NCI-H128 (cell line): ENCODE results near the gene HRG.
"Not testable (repeated sequence)": the region's sequence is repeated elsewhere in the genome, so short reads cannot be mapped to it uniquely, and the experiment has no call there.

Experiments
- DNase-seq: peaks from one replicate; lab custom pipeline; 2025; ENCODE audit not compliant: unreplicated experiment; lab: John Stamatoyannopoulos, UW

HRG gene, protein sequence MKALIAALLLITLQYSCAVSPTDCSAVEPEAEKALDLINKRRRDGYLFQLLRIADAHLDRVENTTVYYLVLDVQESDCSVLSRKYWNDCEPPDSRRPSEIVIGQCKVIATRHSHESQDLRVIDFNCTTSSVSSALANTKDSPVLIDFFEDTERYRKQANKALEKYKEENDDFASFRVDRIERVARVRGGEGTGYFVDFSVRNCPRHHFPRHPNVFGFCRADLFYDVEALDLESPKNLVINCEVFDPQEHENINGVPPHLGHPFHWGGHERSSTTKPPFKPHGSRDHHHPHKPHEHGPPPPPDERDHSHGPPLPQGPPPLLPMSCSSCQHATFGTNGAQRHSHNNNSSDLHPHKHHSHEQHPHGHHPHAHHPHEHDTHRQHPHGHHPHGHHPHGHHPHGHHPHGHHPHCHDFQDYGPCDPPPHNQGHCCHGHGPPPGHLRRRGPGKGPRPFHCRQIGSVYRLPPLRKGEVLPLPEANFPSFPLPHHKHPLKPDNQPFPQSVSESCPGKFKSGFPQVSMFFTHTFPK

DNA sequence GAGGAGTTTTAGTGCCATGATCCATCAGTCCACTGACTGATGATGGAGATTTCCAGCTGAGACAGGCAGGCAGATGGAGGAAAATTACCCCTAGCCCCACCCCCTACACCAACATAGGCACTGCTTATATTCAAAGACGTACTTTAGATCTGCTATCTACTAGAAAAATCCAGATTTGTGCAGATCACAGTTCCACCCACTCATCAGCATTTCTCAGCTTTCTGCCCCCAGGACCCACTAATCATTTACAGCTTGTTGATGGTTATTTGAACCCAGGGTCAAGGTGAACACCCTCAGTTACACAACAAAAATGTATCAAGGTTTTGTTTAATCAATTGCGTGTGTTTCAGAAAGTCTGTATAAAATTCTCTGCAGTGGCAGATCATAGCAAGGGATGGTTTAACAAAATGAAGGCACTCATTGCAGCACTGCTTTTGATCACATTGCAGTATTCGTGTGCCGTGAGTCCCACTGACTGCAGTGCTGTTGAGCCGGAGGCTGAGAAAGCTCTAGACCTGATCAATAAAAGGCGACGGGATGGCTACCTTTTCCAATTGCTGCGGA, at the start of gene HRG:
HRG (plus strand) TSS at position 390 of the 564 bp plus-strand sequence; CDS start at position 408, 18 bp downstream.
- DNase-seq, result no peak

DNA sequence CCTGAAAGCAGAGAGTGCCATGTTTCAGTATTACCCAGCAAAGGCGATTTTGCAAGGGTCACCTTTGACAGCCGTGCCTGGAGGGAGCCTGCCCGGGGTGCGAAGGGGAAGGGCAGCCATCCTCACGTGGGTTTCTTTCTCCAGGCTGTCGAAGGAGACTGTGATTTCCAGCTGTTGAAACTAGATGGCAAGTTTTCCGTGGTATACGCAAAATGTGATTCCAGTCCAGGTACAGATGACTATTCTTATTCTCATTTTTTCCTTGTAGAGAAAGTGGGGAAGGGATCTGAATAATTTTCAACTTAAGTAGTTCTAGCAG, 49.6 kb upstream of the HRG start:
- no peak for DNase-seq

DNA sequence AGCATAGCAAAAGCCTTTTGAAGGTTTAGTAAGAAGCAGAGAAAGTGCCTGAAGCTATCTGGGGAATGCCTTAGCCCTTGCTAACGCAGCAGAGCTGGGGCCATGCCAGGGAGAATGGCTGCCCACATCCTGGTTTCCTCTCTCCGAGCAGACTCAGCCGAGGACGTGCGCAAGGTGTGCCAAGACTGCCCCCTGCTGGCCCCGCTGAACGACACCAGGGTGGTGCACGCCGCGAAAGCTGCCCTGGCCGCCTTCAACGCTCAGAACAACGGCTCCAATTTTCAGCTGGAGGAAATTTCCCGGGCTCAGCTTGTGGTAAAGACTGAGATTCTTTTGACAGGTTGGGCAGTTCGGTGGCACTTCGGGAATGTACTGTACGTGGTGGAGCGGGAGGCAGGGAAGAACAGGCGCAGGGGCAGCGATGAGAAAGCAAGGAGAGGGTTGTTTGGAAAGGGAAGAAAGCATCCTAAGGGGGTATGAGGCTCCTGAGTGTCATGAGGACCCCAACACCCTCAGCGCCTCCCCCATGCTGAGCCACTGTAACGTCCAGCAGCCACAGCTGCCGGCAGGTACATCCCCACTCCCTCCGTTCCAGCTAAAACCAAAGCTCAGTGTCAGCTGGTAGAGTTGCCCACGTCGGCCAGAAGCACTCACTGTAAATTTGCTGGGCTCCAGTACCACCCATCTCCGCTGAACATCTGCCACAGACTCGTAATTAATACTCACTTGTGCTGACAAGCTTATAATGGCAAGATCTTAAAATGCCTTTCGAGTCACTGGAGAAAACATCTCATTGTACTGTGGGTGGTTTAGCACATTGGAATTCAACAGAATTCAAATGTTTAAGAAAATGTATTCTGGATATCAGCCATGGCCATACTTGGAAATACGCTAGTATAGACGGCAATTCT, 48.5 kb upstream of the HRG start:
- peak; percentile 54 for DNase-seq

DNA sequence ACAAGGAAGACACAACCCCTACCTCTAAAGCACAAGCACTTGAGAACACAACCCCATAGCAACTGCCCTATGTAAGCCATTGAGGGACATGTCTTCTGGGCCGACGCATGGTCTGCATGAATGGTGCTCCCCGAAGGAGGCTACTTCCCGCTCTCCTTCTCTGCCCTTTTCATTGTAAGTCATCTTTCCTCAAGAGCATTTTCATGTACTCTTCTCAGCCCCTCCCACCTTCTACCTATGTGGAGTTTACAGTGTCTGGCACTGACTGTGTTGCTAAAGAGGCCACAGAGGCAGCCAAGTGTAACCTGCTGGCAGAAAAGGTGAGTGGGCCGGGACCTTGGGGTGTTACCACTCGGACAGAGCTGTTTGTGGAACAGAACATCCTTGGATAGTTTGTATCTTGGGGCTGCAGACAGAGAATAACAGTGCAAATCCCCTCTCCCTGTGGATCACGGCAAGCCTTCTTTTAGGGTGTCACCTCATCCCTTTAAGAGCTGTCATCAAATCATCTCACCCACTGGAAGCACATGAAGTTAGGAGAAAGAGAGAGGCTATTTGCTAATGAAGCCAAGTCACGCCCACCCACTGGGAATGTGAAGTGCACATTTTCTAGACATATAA, 47.4 kb upstream of the HRG start:
- DNase-seq, result no peak

DNA sequence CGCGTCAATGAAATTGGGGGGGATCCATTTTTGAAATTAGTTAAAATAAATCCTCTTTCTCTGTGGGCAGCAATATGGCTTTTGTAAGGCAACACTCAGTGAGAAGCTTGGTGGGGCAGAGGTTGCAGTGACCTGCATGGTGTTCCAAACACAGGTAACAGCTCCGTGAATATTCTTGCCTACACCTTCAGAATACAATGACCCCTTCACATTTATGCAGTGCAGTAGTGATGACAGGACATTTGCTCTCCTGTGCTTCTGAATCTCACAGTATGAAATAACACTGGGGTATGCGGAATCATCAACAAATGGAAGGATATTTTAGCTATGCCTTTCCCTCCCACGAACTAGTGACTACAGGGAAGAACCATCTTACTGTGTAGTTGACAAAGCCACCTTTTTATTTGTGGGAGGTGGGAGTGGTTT, 46.0 kb upstream of the HRG start:
- no peak for DNase-seq

DNA sequence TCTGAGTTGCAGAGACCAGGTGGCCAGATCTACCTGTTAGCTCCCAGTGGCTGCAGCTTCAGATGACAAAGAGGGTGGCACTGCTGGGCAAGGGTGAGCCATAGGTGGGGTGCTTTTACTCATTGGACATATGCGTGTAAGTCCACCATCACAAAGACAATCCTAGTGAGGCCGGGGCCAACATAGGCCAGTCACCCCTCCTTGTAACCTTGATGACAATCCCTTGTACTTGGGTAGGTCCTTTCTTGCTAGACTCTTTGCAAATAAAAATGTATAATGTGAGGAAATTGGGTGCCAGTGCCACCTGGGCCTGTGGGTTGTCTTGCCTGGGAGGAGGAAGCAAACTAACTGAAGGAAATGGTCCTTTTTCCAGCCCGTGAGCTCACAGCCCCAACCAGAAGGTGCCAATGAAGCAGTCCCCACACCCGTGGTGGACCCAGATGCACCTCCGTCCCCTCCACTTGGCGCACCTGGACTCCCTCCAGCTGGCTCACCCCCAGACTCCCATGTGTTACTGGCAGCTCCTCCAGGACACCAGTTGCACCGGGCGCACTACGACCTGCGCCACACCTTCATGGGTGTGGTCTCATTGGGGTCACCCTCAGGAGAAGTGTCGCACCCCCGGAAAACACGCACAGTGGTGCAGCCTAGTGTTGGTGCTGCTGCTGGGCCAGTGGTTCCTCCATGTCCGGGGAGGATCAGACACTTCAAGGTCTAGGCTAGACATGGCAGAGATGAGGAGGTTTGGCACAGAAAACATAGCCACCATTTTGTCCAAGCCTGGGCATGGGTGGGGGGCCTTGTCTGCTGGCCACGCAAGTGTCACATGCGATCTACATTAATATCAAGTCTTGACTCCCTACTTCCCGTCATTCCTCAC, 45.4 kb upstream of the HRG start:
- DNase-seq, result no peak

DNA sequence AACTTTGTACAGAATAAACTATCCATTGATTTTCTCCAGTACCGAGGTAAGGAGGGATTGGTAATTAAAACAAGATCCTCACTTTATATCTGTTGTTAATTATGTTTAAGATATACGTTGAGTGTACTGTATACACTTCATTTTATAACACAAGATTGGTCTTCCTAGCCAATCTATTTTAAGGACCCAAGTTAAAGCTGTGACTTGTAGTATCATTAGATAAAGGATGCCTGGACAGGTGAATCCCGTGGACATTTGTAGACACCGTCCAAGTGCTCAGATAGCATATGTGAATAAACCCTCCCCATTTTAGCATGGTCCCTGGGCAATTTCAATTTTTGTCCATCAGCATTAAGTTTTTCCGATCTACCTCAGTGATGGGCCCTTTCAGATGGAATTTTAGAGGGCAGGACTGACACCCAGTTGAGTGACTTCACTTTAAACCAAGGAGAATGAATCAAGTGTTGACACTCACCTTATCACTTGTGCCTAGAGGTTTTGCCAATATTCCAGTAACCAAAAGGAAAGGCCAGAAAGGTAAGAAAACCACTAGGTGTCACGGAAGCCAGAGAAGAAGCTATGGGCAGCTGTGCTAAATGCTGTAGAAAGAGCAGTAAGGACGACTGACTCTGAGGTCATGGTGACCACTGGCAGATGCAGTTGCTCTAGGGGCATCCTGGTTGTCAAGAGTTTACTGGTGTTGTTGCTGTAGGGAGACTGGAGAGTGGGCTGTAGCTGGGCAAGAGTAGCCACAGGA, 43.7 kb upstream of the HRG start:
- no peak for DNase-seq

DNA sequence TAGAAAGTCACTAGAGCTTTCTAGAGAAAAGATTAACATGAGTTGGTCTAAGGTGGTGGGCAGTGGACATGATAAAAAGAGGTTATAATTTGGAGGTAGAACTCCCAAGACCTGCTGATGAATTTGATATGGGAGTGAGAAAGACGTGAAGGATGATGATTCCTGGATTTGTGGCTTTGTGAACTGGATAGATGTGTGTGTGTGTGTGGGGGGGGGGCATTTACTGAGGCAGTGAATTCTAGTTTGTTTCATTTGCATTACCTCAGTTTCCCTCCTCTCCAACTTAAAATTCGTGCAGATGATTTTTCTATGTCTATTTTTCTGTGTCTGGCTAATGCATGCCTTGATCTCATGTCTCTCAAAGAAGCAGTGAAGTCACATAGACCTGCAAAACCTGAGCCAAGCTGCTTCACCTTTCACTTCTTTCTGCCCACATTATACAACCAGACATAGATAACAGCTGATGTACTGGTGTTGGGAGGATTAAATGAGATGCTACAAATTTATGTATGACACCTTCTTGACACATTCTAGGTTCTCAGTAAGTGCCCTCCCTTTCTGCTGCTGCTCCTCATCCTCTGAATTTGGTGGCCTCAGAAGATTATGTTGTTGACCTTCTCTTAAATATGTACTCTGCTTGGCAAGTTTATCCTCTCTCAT, 43.0 kb upstream of the HRG start:
- no peak for DNase-seq

DNA sequence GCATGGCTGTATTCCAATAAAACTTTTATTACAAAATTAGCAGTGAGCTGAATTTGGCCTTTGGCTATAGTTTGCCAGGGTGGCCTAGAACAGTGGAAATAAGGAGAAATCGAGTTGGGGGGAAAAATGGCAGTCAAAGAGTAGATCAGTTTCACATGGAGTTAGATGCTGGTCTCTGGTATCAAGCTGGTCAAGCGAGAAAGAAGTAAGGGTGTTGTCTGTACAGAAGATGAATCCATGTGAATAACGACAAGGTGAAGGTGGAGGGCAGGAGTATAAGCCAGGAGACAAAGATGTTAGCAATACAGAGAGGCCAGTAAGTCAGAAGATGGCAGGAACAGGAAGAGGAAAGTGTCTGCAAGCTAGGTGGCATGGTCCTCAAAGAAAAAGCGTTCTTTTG, 41.2 kb upstream of the HRG start:
- DNase-seq, result no peak

DNA sequence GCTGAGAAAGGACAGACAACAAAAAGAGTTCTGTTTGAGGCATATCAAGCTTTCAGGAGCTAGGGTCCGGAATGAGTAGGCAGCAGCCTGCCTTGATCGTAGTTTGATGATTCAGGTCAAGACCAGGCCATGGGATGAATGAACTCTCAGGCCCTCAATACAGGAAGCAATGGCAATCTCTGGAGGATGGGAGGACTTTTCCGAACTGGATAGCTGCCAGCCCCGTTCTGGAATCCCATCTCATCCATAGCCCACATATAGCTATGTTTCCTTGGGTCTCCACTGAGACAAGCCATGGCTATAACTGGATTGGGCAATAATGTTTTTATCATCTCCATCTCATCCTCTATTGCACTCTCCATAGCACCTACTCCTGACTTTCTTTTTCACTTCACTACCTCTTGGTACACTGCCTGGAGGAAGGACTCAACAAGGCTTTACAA, 40.2 kb upstream of the HRG start:
- no peak for DNase-seq

DNA sequence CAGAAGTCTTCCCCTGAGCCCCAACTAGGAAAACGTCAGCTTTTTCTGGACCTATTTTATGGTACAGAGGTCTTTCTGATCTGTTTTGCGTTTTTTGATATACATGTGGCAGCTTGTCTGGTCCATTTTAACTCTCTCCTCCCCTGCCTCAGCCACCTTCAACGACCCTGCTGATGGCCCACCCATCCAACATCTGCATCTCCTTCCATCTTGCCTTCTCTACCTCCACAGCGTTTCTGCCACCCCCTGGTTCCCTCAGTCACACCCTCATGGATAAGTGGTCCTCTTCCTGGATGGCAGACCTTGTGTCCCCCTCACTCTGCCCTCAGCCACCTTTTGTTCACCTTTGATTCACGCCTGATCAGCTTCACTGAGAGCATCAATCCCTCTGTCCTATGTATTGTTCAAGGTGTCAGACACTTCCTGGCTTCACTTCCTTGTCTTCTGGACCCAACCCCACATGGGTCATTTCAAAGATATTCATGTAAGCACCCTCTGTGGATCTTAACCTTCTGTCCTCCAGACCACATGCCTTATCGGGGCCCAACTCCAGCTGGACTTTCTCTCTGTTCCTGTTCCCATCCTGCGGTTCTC, 39.5 kb upstream of the HRG start:
- DNase-seq, result no peak

DNA sequence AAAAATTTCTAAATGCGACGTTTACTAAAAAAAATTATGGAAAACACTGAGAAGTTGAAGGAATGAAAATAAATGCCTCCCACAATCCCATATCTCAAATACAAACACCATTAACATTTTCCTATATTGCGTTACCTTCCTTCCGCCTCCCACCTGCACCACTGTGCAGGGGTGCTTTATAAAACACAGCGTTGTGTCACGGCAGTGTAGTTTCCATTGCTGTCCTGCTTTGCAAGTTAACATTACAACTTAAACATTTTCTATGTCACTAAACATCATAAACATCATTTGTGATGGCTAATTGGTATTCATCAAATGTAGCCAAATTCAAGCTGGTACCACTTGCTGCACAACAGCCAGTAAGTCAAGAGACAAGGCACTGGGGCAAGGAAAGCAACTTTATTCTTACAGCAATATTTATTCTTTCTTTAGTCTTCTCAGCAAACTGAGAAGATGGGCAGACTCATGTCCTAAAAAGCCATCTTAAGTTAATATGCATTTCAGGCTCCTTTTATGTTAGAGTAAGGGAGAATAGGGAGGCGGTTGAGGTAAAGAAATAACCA, 37.9 kb upstream of the HRG start:
- DNase-seq, result no peak

DNA sequence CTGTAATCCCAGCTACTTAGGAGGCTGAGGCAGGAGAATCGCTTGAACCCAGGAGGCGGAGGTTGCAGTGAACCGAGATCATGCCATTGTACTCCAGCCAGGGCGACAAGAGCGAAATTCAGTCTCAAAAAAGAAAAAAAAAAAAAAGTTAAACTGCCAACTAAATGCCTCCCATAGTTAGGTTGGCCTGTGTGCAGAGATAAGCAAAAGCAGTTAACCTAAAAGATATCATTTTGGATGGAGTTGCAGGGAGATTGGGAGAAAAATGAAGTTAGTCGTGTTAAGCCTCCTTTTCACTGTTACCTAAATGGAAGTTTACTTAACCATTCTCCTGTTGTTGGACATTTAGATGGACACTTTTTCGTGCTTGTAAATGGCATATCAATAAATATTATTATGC, 37.1 kb upstream of the HRG start:
- DNase-seq, result no peak

DNA sequence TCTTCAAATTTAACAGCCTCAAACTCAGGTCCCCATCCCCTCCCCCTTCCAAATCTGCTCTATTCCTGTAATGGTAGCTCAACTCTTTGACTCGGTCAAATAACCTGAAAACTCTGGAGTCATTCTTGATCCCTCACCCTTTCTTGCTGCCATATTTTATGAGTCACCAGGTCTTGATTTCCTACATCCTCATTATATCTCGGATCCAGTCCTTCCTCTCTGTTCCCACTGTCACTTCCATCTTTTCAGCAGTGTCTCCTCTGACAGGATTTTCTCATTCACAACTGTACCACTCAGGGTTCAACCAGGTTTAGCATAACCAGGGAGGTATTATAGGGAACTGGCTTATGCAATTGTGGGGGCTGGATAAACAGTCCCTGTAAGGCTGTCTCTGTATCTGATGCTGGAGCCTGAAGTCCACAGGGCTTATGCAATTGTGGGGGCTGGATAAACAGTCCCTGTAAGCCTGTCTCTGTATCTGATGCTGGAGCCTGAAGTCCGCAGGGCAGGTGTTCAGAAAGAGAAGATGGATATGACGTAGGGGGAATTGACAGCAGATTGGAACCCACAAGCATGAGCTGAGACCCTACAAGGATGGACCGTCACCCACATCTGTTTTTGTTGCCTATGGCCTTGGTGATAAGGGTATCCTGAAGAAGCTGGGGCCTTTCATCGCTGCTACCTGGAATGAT, 34.7 kb upstream of the HRG start:
- no peak for DNase-seq

DNA sequence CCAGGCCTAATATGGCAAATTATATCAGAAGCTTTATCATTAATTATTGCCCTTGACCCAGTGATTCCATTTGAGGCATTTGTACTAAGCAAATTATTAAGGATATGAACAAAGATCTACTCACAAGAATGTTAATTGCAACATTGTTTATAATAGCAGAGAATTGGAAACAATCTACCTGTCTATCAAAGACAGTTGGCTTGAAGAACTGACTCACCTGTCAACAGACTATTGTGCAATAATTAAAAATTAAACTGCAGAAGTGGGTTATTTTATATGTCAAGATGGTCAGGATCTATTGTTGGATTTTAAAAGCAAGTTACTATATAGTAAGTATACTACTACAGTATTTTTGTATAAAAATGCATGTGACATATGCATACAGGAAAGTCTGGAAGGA, 32.3 kb upstream of the HRG start:
- no peak for DNase-seq

DNA sequence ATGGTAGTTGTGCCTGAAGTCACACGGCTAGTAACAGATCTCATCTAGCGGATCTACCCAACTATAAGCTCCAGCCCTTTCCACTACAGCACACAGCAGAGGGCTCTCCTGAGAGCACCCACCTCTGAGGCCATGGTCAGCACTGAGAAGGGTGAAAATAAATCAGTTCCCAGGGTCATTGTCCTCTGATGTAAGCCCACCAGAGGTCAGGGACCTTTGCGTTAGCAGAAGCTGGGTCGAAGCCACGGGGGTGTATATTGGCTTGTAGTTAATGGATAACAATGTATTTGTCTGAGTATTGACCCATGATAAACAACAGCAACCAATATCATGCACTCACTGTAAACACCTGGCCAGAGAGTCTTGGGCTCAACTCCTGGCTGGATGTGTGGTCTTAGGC, 31.6 kb upstream of the HRG start:
- not testable (repeated sequence) for DNase-seq

DNA sequence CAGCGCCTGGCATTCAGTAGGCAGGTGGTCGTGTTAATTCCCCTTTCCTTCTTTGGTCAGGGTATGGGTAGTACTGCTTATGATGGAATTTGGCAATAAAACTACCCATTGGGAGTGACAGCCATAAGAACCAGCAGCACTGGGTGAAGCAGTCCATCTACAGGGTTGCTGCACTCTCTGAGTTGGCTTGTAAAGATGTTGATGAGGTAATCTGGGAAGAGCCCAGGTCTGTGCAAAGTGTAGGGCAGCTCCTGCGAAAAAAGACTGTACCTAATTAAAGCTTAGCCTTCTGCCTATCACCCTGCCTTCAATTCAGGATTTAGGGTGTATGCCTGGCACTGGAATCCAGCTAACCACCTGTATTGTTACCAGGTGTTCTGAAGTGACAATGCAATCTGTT, 30.3 kb upstream of the HRG start:
- DNase-seq, result no peak

DNA sequence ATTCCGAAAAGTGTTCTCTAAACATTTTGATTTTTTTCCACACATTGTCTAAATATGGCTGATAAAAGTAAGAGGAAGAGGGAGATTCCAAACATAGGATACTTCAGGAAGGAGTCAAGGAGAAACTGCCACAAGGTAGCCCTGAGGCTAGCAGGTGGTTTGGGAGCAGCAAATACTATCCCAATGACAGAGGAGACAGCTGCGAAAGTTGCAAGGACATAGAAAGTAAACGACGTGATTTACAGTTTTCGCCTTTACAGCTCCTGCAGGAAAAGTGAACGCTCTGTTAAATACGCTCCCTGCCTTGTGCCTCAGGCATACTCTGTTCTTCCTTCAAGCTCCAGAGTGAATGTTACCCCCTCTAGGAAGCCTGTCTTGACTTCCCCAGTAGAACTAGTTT, 29.3 kb upstream of the HRG start:
- no peak for DNase-seq
